ENCODE data around the gene RASSF3. TPM values are rescaled to one million over a fixed set of nuclear protein-coding genes. Genes with fewer than 3 reads are reported as not detected.
A peak's percentile ranks its signal among the peaks of the same experiment; 100 is the strongest.

The RASSF3 gene
- total and polyA plus RNA-seq, 12 donors, result 21.6 to 159 (median 82.4) TPM

DNA sequence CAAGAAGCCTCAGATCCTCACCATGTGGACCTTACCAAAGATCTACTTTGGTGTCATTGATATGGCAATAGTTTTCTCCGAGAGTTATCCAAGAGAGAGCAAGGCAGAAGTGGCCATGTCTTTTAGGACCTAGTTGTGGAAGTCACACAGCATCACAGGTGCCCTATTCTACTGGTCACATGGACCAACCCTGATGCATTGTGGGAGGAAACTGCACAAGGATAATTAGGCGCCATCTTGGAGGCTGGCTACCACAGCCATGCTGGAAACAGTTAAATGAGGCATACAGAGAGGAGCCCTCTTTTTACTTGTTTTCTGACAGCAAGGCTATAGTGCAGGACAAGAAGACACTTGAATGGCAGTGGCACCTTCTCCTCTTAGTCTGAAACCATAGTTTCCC is 99.1 kb downstream of the RASSF3 start:
- Histone ChIP-seq H3K4me3 (no peak overlapping the region), H3K27me3 (no peaks in the 10 kb centered on the region), H3K4me1 (peaks cover 2 to 22% (median 10%) of the 10 kb centered on the region in 9 donors), H3K36me3 (peaks cover 0 to 28% (median 0%) of the 10 kb centered on the region in 9 donors), H3K27ac (no peak overlapping the region), H3K9me3 (no peaks in the 10 kb centered on the region)
- 98 to 99% methylated on average over 2 of the region's 2 CpGs for WGBS, 2 donors
- TF ChIP-seq, protein P1, sequence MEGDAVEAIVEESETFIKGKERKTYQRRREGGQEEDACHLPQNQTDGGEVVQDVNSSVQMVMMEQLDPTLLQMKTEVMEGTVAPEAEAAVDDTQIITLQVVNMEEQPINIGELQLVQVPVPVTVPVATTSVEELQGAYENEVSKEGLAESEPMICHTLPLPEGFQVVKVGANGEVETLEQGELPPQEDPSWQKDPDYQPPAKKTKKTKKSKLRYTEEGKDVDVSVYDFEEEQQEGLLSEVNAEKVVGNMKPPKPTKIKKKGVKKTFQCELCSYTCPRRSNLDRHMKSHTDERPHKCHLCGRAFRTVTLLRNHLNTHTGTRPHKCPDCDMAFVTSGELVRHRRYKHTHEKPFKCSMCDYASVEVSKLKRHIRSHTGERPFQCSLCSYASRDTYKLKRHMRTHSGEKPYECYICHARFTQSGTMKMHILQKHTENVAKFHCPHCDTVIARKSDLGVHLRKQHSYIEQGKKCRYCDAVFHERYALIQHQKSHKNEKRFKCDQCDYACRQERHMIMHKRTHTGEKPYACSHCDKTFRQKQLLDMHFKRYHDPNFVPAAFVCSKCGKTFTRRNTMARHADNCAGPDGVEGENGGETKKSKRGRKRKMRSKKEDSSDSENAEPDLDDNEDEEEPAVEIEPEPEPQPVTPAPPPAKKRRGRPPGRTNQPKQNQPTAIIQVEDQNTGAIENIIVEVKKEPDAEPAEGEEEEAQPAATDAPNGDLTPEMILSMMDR (IDR thresholded peaks at IDR 0.05), result no peak
- no peak for ATAC-seq
- intact Hi-C loops (cut with DNase I), result no loop called here
- DNase-seq, result no peak

DNA sequence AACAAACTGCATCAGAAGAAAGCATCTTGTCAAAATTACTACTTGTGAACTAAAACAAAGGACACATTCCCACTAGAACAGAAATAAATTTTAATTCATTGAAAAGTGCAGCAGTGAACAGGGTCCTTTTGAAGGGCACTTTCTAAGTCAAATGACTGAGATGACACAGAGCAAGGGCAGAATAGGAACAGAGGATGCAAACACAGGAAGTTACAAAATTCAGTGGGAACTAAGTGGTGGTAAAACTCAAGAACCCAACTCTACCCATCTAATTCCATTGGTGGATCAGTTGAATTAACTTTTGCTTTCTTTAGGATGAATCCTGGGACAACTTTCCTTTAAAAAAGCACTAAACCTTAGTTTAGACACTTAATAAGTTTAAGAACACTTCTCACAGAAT is 103.1 kb downstream of the RASSF3 start:
- ATAC-seq, result no peak
- H3K36me3 ChIP-seq, result peaks cover 0 to 67% (median 12%) of the 10 kb centered on the region in 9 donors
- peaks cover 0 to 31% (median 0%) of the 10 kb centered on the region in 9 donors for H3K4me1 ChIP-seq
- no peaks in the 10 kb centered on the region for H3K9me3 ChIP-seq
- no peak overlapping the region for H3K4me3 ChIP-seq
- H3K27ac ChIP-seq, result peak overlapping the region in 1 of 10 donors; percentile 77
- TF ChIP-seq, protein P1 (IDR thresholded peaks at IDR 0.05), result no peak
- H3K27me3 ChIP-seq, result no peaks in the 10 kb centered on the region
- intact Hi-C loops (cut with DNase I), result no loop called here
- DNase-seq, result no peak

DNA sequence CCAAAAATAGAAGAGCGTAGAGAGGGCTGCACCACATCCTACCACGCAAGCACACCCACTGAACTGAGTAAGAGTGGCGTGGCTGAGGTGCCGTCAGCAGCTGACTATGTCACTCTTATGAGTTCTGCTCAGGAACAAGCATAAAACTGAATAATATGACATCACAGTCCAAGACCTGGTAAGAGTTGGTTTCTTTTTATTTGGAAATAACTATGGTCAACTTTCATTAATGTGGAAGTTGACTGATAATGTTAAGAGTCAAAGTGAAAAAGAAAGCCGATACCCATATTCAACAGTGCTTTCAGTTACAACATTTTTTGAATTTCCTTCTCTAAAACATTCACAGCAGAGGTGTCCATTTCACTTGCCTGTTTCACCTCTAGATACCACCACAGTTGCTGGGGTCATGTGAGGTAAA is 104.3 kb downstream of the RASSF3 start:
- Histone ChIP-seq H3K36me3 (peaks cover 0 to 78% (median 15%) of the 10 kb centered on the region in 9 donors), H3K27ac (peak overlapping the region in 1 of 10 donors; percentile 77), H3K4me1 (peaks cover 0 to 34% (median 0%) of the 10 kb centered on the region in 9 donors), H3K9me3 (no peaks in the 10 kb centered on the region), H3K4me3 (no peak overlapping the region), H3K27me3 (no peaks in the 10 kb centered on the region)
- no peak for DNase-seq
- TF ChIP-seq, protein P1 (IDR thresholded peaks at IDR 0.05), result no peak
- intact Hi-C loops (cut with DNase I), result no loop called here
- WGBS, 2 donors, result 86 to 93% methylated on average over 5 of the region's 5 CpGs
- peak in 1 of 8 donors; percentile 25 for ATAC-seq

DNA sequence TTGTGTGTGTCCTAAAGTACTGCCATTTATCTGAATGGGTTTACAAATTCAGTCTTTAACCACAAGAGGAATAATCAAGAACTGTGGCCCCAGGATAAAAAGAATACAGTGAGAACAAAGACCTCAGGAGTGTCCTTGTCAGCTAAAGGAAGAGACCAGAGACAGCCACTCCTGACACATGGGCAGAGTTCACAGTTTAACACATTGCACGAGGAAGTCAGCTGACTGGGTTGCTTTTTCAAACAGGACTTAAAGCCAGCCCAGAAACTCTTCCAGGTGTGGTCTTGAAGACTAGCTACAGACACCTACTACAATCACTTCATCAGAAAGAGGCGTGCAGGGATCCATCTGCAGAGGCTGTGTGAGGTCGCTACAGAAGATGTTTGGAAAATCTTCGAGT is 106.1 kb downstream of the RASSF3 start:
- Histone ChIP-seq H3K36me3 (peaks cover 0 to 96% (median 32%) of the 10 kb centered on the region in 9 donors), H3K9me3 (no peaks in the 10 kb centered on the region)
- intact Hi-C loops (cut with DNase I), result no loop called here

More for the DNA sequence above, 106.1 kb downstream of the RASSF3 start:
- no peak overlapping the region for H3K27ac ChIP-seq
- ATAC-seq (no peak), DNase-seq (no peak)
- 85 to 88% methylated on average over 4 of the region's 4 CpGs for WGBS, 2 donors
- H3K4me1 ChIP-seq, result peaks cover 0 to 34% (median 0%) of the 10 kb centered on the region in 9 donors
- no peak overlapping the region for H3K4me3 ChIP-seq
- TF ChIP-seq, protein P1 (IDR thresholded peaks at IDR 0.05), result no peak
- no peaks in the 10 kb centered on the region for H3K27me3 ChIP-seq

Measured in heart right ventricle (tissue), 16 donors.